SK-N-SH (cell line): ENCODE measurements around the gene ZGLP1.

Experiments used
- CTCF ChIP-seq: fragments of 200-600 bp; sonication (generic); IDR thresholded peaks from 2 replicates; pipeline ENCODE4 v1.6.1; 2017; ENCODE audit warnings: antibody characterized with exemption, mild to moderate bottlenecking, moderate library complexity
- EZH2phosphoT487 ChIP-seq: fragments of 200-600 bp; sonication (generic); IDR thresholded peaks from 2 replicates; pipeline ENCODE4 v1.6.1; 2017; ENCODE audit warnings: low read depth, mixed run types, mild to moderate bottlenecking, antibody characterized with exemption, moderate library complexity, borderline replicate concordance
- PBX3 ChIP-seq: IDR thresholded peaks from 2 replicates; pipeline ENCODE4; 2012
- POLR2AphosphoS5 ChIP-seq: IDR thresholded peaks from 2 replicates; pipeline ENCODE4 v1.6.1; 2012; ENCODE audit warnings: low read depth, low read length
- RFX5 ChIP-seq: IDR thresholded peaks from 2 replicates; pipeline ENCODE4 v1.6.1; 2012; ENCODE audit warnings: mild to moderate bottlenecking, improper control_type of control experiment, low read length

DNA sequence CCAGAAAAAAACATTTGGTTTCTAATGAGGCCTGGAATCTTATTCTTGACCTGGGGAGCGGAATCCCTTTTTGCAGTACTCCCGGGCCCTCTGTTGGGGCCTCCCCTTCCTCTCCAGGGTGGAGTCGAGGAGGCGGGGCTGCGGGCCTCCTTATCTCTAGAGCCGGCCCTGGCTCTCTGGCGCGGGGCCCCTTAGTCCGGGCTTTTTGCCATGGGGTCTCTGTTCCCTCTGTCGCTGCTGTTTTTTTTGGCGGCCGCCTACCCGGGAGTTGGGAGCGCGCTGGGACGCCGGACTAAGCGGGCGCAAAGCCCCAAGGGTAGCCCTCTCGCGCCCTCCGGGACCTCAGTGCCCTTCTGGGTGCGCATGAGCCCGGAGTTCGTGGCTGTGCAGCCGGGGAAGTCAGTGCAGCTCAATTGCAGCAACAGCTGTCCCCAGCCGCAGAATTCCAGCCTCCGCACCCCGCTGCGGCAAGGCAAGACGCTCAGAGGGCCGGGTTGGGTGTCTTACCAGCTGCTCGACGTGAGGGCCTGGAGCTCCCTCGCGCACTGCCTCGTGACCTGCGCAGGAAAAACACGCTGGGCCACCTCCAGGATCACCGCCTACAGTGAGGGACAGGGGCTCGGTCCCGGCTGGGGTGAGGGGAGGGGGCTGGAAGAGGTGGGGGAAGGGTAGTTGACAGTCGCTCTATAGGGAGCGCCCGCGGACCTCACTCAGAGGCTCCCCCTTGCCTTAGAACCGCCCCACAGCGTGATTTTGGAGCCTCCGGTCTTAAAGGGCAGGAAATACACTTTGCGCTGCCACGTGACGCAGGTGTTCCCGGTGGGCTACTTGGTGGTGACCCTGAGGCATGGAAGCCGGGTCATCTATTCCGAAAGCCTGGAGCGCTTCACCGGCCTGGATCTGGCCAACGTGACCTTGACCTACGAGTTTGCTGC is 22.5 kb downstream of the ZGLP1 start, which contains the start of gene ICAM4:
- TF ChIP-seq PBX3 (no peak), RFX5 (no peak), CTCF (no peak), EZH2phosphoT487 (no peak), POLR2AphosphoS5 (no peak)
